Activated naive CD8-positive, alpha-beta T cell treated with anti-CD3 and anti-CD28 coated beads, Interleukin-2, amount 10 ng/mL, durations not matched to agents 7 days and 5 days (primary cell): ENCODE data around the gene MEF2D. TPM values are rescaled to one million over a fixed set of nuclear protein-coding genes. Genes with fewer than 3 reads are reported as not detected.

Experiments
- ATAC-seq: fragments of 150-1000 bp; cut with Tn5 transposase; one replicate; pipeline ENCODE4 v1.10.0; 2021; ENCODE audit warnings: low read depth, moderate library complexity
- POLR2A ChIA-PET: fragments of 350-600 bp; sonication (Branson Sonifier 250); formaldehyde crosslinking; loops from one replicate; lab custom pipeline; 2021; ENCODE audit warnings: antibody characterized with exemption; lab: Charles Lee
- DNase-seq: peaks from one replicate; pipeline ENCODE4 v3.0.0; 2021
- H3K27ac Mint-ChIP-seq: one replicate; pipeline ENCODE4 v1.8.0; 2022; ENCODE audit warnings: mild to moderate bottlenecking, mixed read lengths
- H3K27me3 Mint-ChIP-seq: one replicate; pipeline ENCODE4 v1.8.0; 2022; ENCODE audit warnings: mild to moderate bottlenecking, moderate library complexity, mixed read lengths
- H3K36me3 Mint-ChIP-seq: one replicate; pipeline ENCODE4 v1.8.0; 2021; ENCODE audit warnings: mild to moderate bottlenecking, mixed read lengths
- H3K4me1 Mint-ChIP-seq: one replicate; pipeline ENCODE4 v1.8.0; 2021; ENCODE audit warnings: mixed read lengths
- H3K4me3 Mint-ChIP-seq: one replicate; pipeline ENCODE4 v1.8.0; 2022; ENCODE audit warnings: mild to moderate bottlenecking, moderate library complexity, mixed read lengths
- H3K9me3 Mint-ChIP-seq: one replicate; pipeline ENCODE4 v1.8.0; 2021; ENCODE audit warnings: mixed read lengths
- total RNA-seq, 2 experiments: library from RNA; stranded (reverse); gene quantifications; one replicate each; pipeline ENCODE4 v1.2.3, GENCODE V29; 2021

The MEF2D gene
- total RNA-seq, 2 experiments from 2014 or later, result 52.4 to 54.4 TPM

GRCh38 chr1:156504438-156504813 lies 3.9 kb upstream of the MEF2D start:
- DNase-seq, result no peak
- Mint-ChIP-seq H3K4me3 (peak overlapping the region; percentile 80), H3K36me3 (peaks cover 6% of the 10 kb centered on the region), H3K9me3 (no peaks in the 10 kb centered on the region), H3K27me3 (no peaks in the 10 kb centered on the region), H3K4me1 (peaks cover 58% of the 10 kb centered on the region), H3K27ac (peak overlapping the region; percentile 95)
- peak; percentile 8 for ATAC-seq
- POLR2A ChIA-PET, result interaction anchor here (0.9 to 3.0 kb wide), 13 partner anchors 14 to 97 kb away, joined by 3 to 30 read pairs (median 7); partner anchors contain the start of genes GPATCH4 and NAXE

- Mint-ChIP-seq H3K27ac (peak overlapping the region; percentile 95), H3K9me3 (no peaks in the 10 kb centered on the region), H3K27me3 (no peaks in the 10 kb centered on the region), H3K4me1 (peaks cover 58% of the 10 kb centered on the region), H3K4me3 (peak overlapping the region; percentile 80), H3K36me3 (peaks cover 5% of the 10 kb centered on the region)
- no peak for ATAC-seq
- DNase-seq, result no peak
- POLR2A ChIA-PET, result interaction anchor here (1.3 to 2.8 kb wide), 8 partner anchors 14 to 97 kb away, joined by 3 to 30 read pairs (median 12); partner anchors contain the start of genes GPATCH4 and NAXE
Observed at GRCh38 chr1:156503698-156504437, 3.3 kb upstream of the MEF2D start.

GRCh38 chr1:156502894-156503697 lies 2.5 kb upstream of the MEF2D start:
- no peak for ATAC-seq
- Mint-ChIP-seq H3K27ac (peak overlapping the region; percentile 89), H3K27me3 (no peaks in the 10 kb centered on the region), H3K4me1 (peaks cover 57% of the 10 kb centered on the region), H3K9me3 (no peaks in the 10 kb centered on the region), H3K36me3 (peaks cover 5% of the 10 kb centered on the region), H3K4me3 (peak overlapping the region; percentile 78)
- POLR2A ChIA-PET, result interaction anchor here (2.5 to 4.2 kb wide), 6 partner anchors 15 to 79 kb away, joined by 16 to 62 read pairs (median 36); no protein-coding TSS in a partner anchor
- peak; percentile 29 for DNase-seq

GRCh38 chr1:156502391-156502893 lies 1.9 kb upstream of the MEF2D start:
- Mint-ChIP-seq H3K4me1 (peaks cover 56% of the 10 kb centered on the region), H3K4me3 (peak overlapping the region; percentile 78), H3K9me3 (no peaks in the 10 kb centered on the region), H3K27me3 (no peaks in the 10 kb centered on the region), H3K36me3 (peaks cover 5% of the 10 kb centered on the region), H3K27ac (peak overlapping the region; percentile 89)
- DNase-seq (peak; percentile 39), ATAC-seq (no peak)
- POLR2A ChIA-PET, result interaction anchor here (0.7 to 4.2 kb wide), 9 partner anchors 19 to 562 kb away, joined by 3 to 62 read pairs (median 6); partner anchors contain the start of gene MRPL24

GRCh38 chr1:156500793-156501506 lies 375 bp upstream of the MEF2D start:
- no peaks in the 10 kb centered on the region for H3K9me3 Mint-ChIP-seq
- H3K27me3 Mint-ChIP-seq, result no peaks in the 10 kb centered on the region
- H3K4me3 Mint-ChIP-seq, result peak overlapping the region; percentile 89
- H3K27ac Mint-ChIP-seq, result peak overlapping the region; percentile 94
- peaks cover 8% of the 10 kb centered on the region for H3K36me3 Mint-ChIP-seq
- ATAC-seq (peak; percentile 70), DNase-seq (peak; percentile 97)
- H3K4me1 Mint-ChIP-seq, result peaks cover 61% of the 10 kb centered on the region
- POLR2A ChIA-PET, result interaction anchor here (0.6 to 4.2 kb wide), 26 partner anchors 9 to 1224 kb away, joined by 3 to 81 read pairs (median 5); partner anchors contain the start of genes IQGAP3, ISG20L2, KHDC4 and METTL25B

GRCh38 chr1:156499842-156500542 lies 583 bp downstream of the MEF2D start:
- no peaks in the 10 kb centered on the region for H3K27me3 Mint-ChIP-seq
- peaks cover 60% of the 10 kb centered on the region for H3K4me1 Mint-ChIP-seq
- ATAC-seq, result no peak
- POLR2A ChIA-PET, result interaction anchor here (0.6 to 4.2 kb wide), 18 partner anchors 9 to 1223 kb away, joined by 3 to 81 read pairs (median 6); partner anchors contain the start of genes IQGAP3, ISG20L2, METTL25B and NAXE
- H3K36me3 Mint-ChIP-seq, result peaks cover 10% of the 10 kb centered on the region
- peak overlapping the region; percentile 89 for H3K4me3 Mint-ChIP-seq
- H3K27ac Mint-ChIP-seq, result peak overlapping the region; percentile 80
- H3K9me3 Mint-ChIP-seq, result no peaks in the 10 kb centered on the region
- DNase-seq, result peak; percentile 38

GRCh38 chr1:156499194-156499841 lies 1.3 kb downstream of the MEF2D start:
- Mint-ChIP-seq H3K9me3 (no peaks in the 10 kb centered on the region), H3K27ac (peak overlapping the region; percentile 74), H3K4me3 (peak overlapping the region; percentile 89), H3K36me3 (peaks cover 12% of the 10 kb centered on the region), H3K4me1 (peaks cover 58% of the 10 kb centered on the region), H3K27me3 (no peaks in the 10 kb centered on the region)
- POLR2A ChIA-PET, result interaction anchor here (0.6 to 4.2 kb wide), 9 partner anchors 9 to 94 kb away, joined by 3 to 81 read pairs (median 6); partner anchors contain the start of gene NAXE
- peak; percentile 36 for DNase-seq
- ATAC-seq, result no peak

- Mint-ChIP-seq H3K27ac (peak overlapping the region; percentile 64), H3K27me3 (no peaks in the 10 kb centered on the region), H3K36me3 (peaks cover 12% of the 10 kb centered on the region), H3K4me3 (peak overlapping the region; percentile 89), H3K9me3 (no peaks in the 10 kb centered on the region), H3K4me1 (peaks cover 58% of the 10 kb centered on the region)
- ATAC-seq (no peak), DNase-seq (peak; percentile 30)
- POLR2A ChIA-PET, result interaction anchor here (0.6 to 4.2 kb wide), 10 partner anchors 8 to 92 kb away, joined by 3 to 81 read pairs (median 9); partner anchors contain the start of gene NAXE
Observed at GRCh38 chr1:156498432-156499193, 2.0 kb downstream of the MEF2D start.

- Mint-ChIP-seq H3K27ac (peak overlapping the region; percentile 64), H3K27me3 (no peaks in the 10 kb centered on the region), H3K9me3 (no peaks in the 10 kb centered on the region), H3K4me3 (peak overlapping the region; percentile 89), H3K36me3 (peaks cover 14% of the 10 kb centered on the region), H3K4me1 (peaks cover 57% of the 10 kb centered on the region)
- ATAC-seq (no peak), DNase-seq (peak; percentile 21)
- POLR2A ChIA-PET, result interaction anchor here (0.7 to 3.6 kb wide), 4 partner anchors 7 to 84 kb away, joined by 3 to 81 read pairs (median 14); no protein-coding TSS in a partner anchor
Observed at GRCh38 chr1:156497743-156498431, 2.7 kb downstream of the MEF2D start.

- Mint-ChIP-seq H3K27ac (no peak overlapping the region), H3K27me3 (no peaks in the 10 kb centered on the region), H3K4me3 (no peak overlapping the region), H3K36me3 (peaks cover 17% of the 10 kb centered on the region), H3K4me1 (peaks cover 57% of the 10 kb centered on the region), H3K9me3 (no peaks in the 10 kb centered on the region)
- no peak for DNase-seq
- no peak for ATAC-seq
- POLR2A ChIA-PET, result interaction anchor here (0.6 to 3.2 kb wide), 5 partner anchors 13 to 146 kb away, joined by 3 to 16 read pairs (median 7); partner anchors contain the start of gene NAXE
Observed at GRCh38 chr1:156497078-156497742, 3.4 kb downstream of the MEF2D start.
